ENCODE results near the gene HBD. TPM values are rescaled to one million over a fixed set of nuclear protein-coding genes. Genes with fewer than 3 reads are reported as not detected.
A peak's percentile ranks its signal among the peaks of the same experiment; 100 is the strongest.

Gene HBD
- total and polyA plus RNA-seq, 9 of the 15 experiments (the other 6 are each of a cell fraction or from before 2014, with no cell fraction given): 11.8 to 169 (median 36.0) TPM

- TF ChIP-seq MNT (conservative IDR thresholded peaks at IDR 0.05) (0 out of 4 replicates have a peak, but pooled peaks of 1 of the 2 experiments have one; percentile 2), NCOR1 (IDR thresholded peaks at IDR 0.05) (no peak), HDAC2 (IDR thresholded peaks at IDR 0.05) (no peak), DLX4 (CRISPR knock-in tag; IDR thresholded peaks at IDR 0.05) (0 out of 2 replicates have a peak, but pooled peaks have one; percentile 34), KHSRP (IDR thresholded peaks at IDR 0.05) (no peak), ESRRA (IDR thresholded peaks at IDR 0.05; ENCODE audit: borderline replicate concordance, low read depth) (no peak), E2F6 (IDR thresholded peaks at IDR 0.05; ENCODE audit: borderline replicate concordance in 1 of 2, extremely low read depth in 1 of 2, insufficient read depth in 1 of 2, insufficient read length in 1 of 2, low read depth in 1 of 2, low read length in 1 of 2, poor library complexity in 1 of 2, severe bottlenecking in 1 of 2) (no peak), ATF6 (CRISPR knock-in tag; IDR thresholded peaks at IDR 0.05) (no peak), ZNF717 (CRISPR knock-in tag; IDR thresholded peaks at IDR 0.05) (peak; percentile 46; the same call in 1 of the 2 replicates), KLF10 (CRISPR knock-in tag; IDR thresholded peaks at IDR 0.05) (0 out of 2 replicates have a peak, but pooled peaks have one; percentile 57), MLLT1 (IDR thresholded peaks at IDR 0.05) (0 out of 4 replicates have a peak, but pooled peaks of 1 of the 2 experiments have one; percentile 8), NCOA4 (IDR thresholded peaks at IDR 0.05; ENCODE audit: partially characterized antibody) (no peak), CHD2 (IDR thresholded peaks at IDR 0.05; ENCODE audit: low read depth, low read length) (no peak), HOXB6 (CRISPR knock-in tag; IDR thresholded peaks at IDR 0.05; ENCODE audit: borderline replicate concordance) (no peak), HBP1 (CRISPR knock-in tag; IDR thresholded peaks at IDR 0.05) (no peak), SP2 (IDR thresholded peaks at IDR 0.05; ENCODE audit: extremely low read depth, low read depth, low read length, poor library complexity, severe bottlenecking) (no peak), ZNF3 (CRISPR knock-in tag; IDR thresholded peaks at IDR 0.05) (0 out of 2 replicates have a peak, but pooled peaks have one; percentile 13), ZNF551 (CRISPR knock-in tag; IDR thresholded peaks at IDR 0.05) (peak; percentile 63; the same call in 1 of the 2 replicates), YY1 (IDR thresholded peaks at IDR 0.05; ENCODE audit: borderline replicate concordance in 1 of 3, control insufficient read depth in 1 of 3, extremely low read depth in 1 of 3, insufficient read depth in 3 of 3, insufficient read length in 1 of 3, insufficient replicate concordance in 2 of 3, low read depth in 1 of 3, low read length in 2 of 3) (no peak)
Measured at GRCh38 chr11:5241458-5241857, 7.2 kb upstream of the HBD start (continued).

All from K562 (cell line).